SK-N-SH treated with all-trans-retinoic acid at 6 μM for 48 hours (cell line): Measurements from ENCODE around the gene NRXN3.

Experiments used
- ATAC-seq: fragments of 200-7000 bp; cut with Tn5 transposase; 3 replicates; pipeline ENCODE4 v1.9.1; 2020; ENCODE audit warnings: mild to moderate bottlenecking, moderate library complexity
- ARNTL ChIP-seq: fragments of 450-650 bp; formaldehyde crosslinking; IDR thresholded peaks from 2 replicates; pipeline ENCODE4 v1.5.0; 2020; ENCODE audit warnings: low read depth, mild to moderate bottlenecking, moderate library complexity, borderline replicate concordance
- BACH2 ChIP-seq: fragments of 250-450 bp; sonication (Bioruptor Pico); IDR thresholded peaks from 2 replicates; pipeline ENCODE4 v1.9.0; 2021; ENCODE audit warnings: mild to moderate bottlenecking, borderline replicate concordance
- CSDC2 ChIP-seq: fragments of 250-450 bp; sonication (Bioruptor Pico); IDR thresholded peaks from 2 replicates; pipeline ENCODE4 v1.5.0; 2020; ENCODE audit warnings: mild to moderate bottlenecking, moderate library complexity
- CSRNP3 ChIP-seq: fragments of 250-450 bp; sonication (Bioruptor Pico); IDR thresholded peaks from 2 replicates; pipeline ENCODE4 v1.5.1; 2021; ENCODE audit warnings: mild to moderate bottlenecking, moderate library complexity
- ESRRG ChIP-seq: fragments of 250-450 bp; sonication (Bioruptor Pico); IDR thresholded peaks from 2 replicates; pipeline ENCODE4 v1.6.1; 2021; ENCODE audit warnings: mild to moderate bottlenecking
- GLIS3 ChIP-seq: fragments of 250-450 bp; sonication (Bioruptor Pico); IDR thresholded peaks from 2 replicates; pipeline ENCODE4 v1.5.0; 2020; ENCODE audit warnings: mild to moderate bottlenecking, moderate library complexity
- ISL1 ChIP-seq: fragments of 250-450 bp; sonication (Bioruptor Pico); IDR thresholded peaks from 2 replicates; pipeline ENCODE4 v2.1.2; 2022; ENCODE audit warnings: mild to moderate bottlenecking, moderate library complexity
- OSR1 ChIP-seq: fragments of 250-450 bp; sonication (Bioruptor Pico); IDR thresholded peaks from 2 replicates; pipeline ENCODE4 v1.8.0; 2022; ENCODE audit warnings: moderate library complexity, mild to moderate bottlenecking, inconsistent platforms
- PPARA ChIP-seq: fragments of 250-450 bp; sonication (Bioruptor Pico); IDR thresholded peaks from 2 replicates; pipeline ENCODE4 v1.5.0; 2020; ENCODE audit warnings: mild to moderate bottlenecking, borderline replicate concordance
- RARB ChIP-seq: fragments of 250-450 bp; sonication (Bioruptor Pico); IDR thresholded peaks from 2 replicates; pipeline ENCODE4 v1.8.0; 2021; ENCODE audit warnings: mild to moderate bottlenecking, moderate library complexity
- SNAI2 ChIP-seq: fragments of 250-450 bp; sonication (Bioruptor Pico); IDR thresholded peaks from 2 replicates; pipeline ENCODE4 v1.5.0; 2020; ENCODE audit warnings: mild to moderate bottlenecking, moderate library complexity
- TCF4 ChIP-seq: fragments of 250-450 bp; sonication (Bioruptor Pico); IDR thresholded peaks from 2 replicates; pipeline ENCODE4 v1.8.0; 2021; ENCODE audit warnings: mild to moderate bottlenecking, moderate library complexity, borderline replicate concordance
- TOX ChIP-seq: fragments of 250-450 bp; sonication (Bioruptor Pico); IDR thresholded peaks from 2 replicates; pipeline ENCODE4 v1.8.0; 2021; ENCODE audit warnings: mild to moderate bottlenecking, moderate library complexity, borderline replicate concordance
- TSHZ2 ChIP-seq: fragments of 250-450 bp; sonication (Bioruptor Pico); IDR thresholded peaks from 2 replicates; pipeline ENCODE4 v1.5.0; 2020; ENCODE audit warnings: mild to moderate bottlenecking, moderate library complexity
- ZC3H10 ChIP-seq: fragments of 250-450 bp; sonication (Bioruptor Pico); IDR thresholded peaks from 2 replicates; pipeline ENCODE4 v1.5.1; 2021; ENCODE audit warnings: mild to moderate bottlenecking, moderate library complexity
- ZFP3 ChIP-seq: fragments of 250-450 bp; sonication (Bioruptor Pico); IDR thresholded peaks from 2 replicates; pipeline ENCODE4 v1.5.0; 2020; ENCODE audit warnings: mild to moderate bottlenecking, moderate library complexity
- ZFP30 ChIP-seq: fragments of 450-650 bp; formaldehyde crosslinking; IDR thresholded peaks from 2 replicates; pipeline ENCODE4 v1.5.0; 2022; ENCODE audit warnings: mild to moderate bottlenecking, moderate library complexity
- ZNF565 ChIP-seq: fragments of 450-650 bp; formaldehyde crosslinking; conservative IDR thresholded peaks from 2 replicates; pipeline ENCODE4 v1.5.0; 2020; ENCODE audit warnings: low read depth, mild to moderate bottlenecking, moderate library complexity
- ZNF70 ChIP-seq: fragments of 450-650 bp; formaldehyde crosslinking; IDR thresholded peaks from 2 replicates; pipeline ENCODE4 v1.5.0; 2020; ENCODE audit warnings: mild to moderate bottlenecking, moderate library complexity
- ZNF8 ChIP-seq: fragments of 450-650 bp; formaldehyde crosslinking; IDR thresholded peaks from 2 replicates; pipeline ENCODE4 v1.5.0; 2020; ENCODE audit warnings: mild to moderate bottlenecking, moderate library complexity
- TF ChIP-seq, protein P1 (sequence below): fragments of 250-450 bp; sonication (Bioruptor Pico); IDR thresholded peaks from 2 replicates; pipeline ENCODE4 v1.8.0; 2021; ENCODE audit warnings: low read depth, mild to moderate bottlenecking, moderate library complexity, borderline replicate concordance
- TF ChIP-seq, protein P2 (sequence below): fragments of 250-450 bp; sonication (Bioruptor Pico); IDR thresholded peaks from 2 replicates; pipeline ENCODE4 v1.5.1; 2020; ENCODE audit warnings: low read depth, mild to moderate bottlenecking, moderate library complexity
- TF ChIP-seq, protein P3 (sequence below): fragments of 250-450 bp; sonication (Bioruptor Pico); IDR thresholded peaks from 2 replicates; pipeline ENCODE4 v1.8.0; 2020; ENCODE audit warnings: mild to moderate bottlenecking, moderate library complexity, borderline replicate concordance

Gene NRXN3

GRCh38 chr14:78197051-78197450, 26.9 kb downstream of the NRXN3 start:
- ATAC-seq: no peak
- no peak for TF ChIP-seq ZFP3 (CRISPR knock-in tag)
- no peak for TF ChIP-seq ZC3H10 (CRISPR knock-in tag)
- no peak for TF ChIP-seq ISL1 (CRISPR knock-in tag)
- TF ChIP-seq PPARA (CRISPR knock-in tag): no peak
- TF ChIP-seq, protein P1, sequence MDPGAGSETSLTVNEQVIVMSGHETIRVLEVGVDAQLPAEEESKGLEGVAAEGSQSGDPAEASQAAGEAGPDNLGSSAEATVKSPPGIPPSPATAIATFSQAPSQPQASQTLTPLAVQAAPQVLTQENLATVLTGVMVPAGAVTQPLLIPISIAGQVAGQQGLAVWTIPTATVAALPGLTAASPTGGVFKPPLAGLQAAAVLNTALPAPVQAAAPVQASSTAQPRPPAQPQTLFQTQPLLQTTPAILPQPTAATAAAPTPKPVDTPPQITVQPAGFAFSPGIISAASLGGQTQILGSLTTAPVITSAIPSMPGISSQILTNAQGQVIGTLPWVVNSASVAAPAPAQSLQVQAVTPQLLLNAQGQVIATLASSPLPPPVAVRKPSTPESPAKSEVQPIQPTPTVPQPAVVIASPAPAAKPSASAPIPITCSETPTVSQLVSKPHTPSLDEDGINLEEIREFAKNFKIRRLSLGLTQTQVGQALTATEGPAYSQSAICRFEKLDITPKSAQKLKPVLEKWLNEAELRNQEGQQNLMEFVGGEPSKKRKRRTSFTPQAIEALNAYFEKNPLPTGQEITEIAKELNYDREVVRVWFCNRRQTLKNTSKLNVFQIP (CRISPR knock-in tag): no peak
- TF ChIP-seq ZNF565 (CRISPR knock-in tag): no peak
- no peak for TF ChIP-seq ARNTL (CRISPR knock-in tag)
- no peak for TF ChIP-seq ZNF70 (CRISPR knock-in tag)
- no peak for TF ChIP-seq GLIS3
- TF ChIP-seq RARB (CRISPR knock-in tag): no peak
- TF ChIP-seq TOX: no peak
- TF ChIP-seq TSHZ2: no peak
- TF ChIP-seq, protein P2, sequence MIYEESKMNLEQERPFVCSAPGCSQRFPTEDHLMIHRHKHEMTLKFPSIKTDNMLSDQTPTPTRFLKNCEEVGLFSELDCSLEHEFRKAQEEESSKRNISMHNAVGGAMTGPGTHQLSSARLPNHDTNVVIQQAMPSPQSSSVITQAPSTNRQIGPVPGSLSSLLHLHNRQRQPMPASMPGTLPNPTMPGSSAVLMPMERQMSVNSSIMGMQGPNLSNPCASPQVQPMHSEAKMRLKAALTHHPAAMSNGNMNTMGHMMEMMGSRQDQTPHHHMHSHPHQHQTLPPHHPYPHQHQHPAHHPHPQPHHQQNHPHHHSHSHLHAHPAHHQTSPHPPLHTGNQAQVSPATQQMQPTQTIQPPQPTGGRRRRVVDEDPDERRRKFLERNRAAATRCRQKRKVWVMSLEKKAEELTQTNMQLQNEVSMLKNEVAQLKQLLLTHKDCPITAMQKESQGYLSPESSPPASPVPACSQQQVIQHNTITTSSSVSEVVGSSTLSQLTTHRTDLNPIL (CRISPR knock-in tag): no peak
- no peak for TF ChIP-seq TCF4 (CRISPR knock-in tag)
- TF ChIP-seq ZNF8: no peak

- no peak for ATAC-seq
- TF ChIP-seq ISL1 (CRISPR knock-in tag): no peak
- TF ChIP-seq, protein P3, sequence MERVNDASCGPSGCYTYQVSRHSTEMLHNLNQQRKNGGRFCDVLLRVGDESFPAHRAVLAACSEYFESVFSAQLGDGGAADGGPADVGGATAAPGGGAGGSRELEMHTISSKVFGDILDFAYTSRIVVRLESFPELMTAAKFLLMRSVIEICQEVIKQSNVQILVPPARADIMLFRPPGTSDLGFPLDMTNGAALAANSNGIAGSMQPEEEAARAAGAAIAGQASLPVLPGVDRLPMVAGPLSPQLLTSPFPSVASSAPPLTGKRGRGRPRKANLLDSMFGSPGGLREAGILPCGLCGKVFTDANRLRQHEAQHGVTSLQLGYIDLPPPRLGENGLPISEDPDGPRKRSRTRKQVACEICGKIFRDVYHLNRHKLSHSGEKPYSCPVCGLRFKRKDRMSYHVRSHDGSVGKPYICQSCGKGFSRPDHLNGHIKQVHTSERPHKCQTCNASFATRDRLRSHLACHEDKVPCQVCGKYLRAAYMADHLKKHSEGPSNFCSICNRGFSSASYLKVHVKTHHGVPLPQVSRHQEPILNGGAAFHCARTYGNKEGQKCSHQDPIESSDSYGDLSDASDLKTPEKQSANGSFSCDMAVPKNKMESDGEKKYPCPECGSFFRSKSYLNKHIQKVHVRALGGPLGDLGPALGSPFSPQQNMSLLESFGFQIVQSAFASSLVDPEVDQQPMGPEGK (CRISPR knock-in tag): no peak
These were observed 32.0 kb downstream of the NRXN3 start for GRCh38 chr14:78202163-78202562.

DNA sequence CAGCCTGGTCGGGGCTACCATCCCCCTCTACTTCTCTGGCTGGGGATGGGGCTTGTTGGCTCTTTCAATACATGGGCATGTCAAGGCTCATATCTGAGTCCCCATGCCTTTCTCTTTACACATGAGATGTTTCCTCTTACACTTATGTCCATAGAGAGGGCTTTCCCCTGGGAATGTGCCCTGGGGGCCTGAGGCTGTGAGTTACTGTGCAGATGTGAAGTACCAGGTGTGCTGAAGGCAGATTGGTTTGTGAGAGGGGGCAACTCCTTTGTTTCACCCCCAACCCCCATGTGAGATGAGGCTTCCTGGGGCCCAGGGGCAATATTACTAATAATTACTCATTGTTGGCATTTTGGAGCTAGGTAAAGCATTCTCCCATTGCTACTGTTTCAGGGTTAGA, 32.8 kb downstream of the NRXN3 start:
- TF ChIP-seq, protein P3 (CRISPR knock-in tag): no peak
- TF ChIP-seq ESRRG (CRISPR knock-in tag): no peak
- no peak for TF ChIP-seq ZFP30 (CRISPR knock-in tag)
- TF ChIP-seq CSRNP3 (CRISPR knock-in tag): no peak
- TF ChIP-seq TCF4 (CRISPR knock-in tag): no peak
- no peak for TF ChIP-seq BACH2
- TF ChIP-seq, protein P2 (CRISPR knock-in tag): no peak
- TF ChIP-seq OSR1 (CRISPR knock-in tag): no peak
- TF ChIP-seq ZFP3 (CRISPR knock-in tag): no peak
- TF ChIP-seq ZC3H10 (CRISPR knock-in tag): no peak
- no peak for TF ChIP-seq PPARA (CRISPR knock-in tag)
- TF ChIP-seq SNAI2 (CRISPR knock-in tag): no peak
- TF ChIP-seq CSDC2: no peak
- TF ChIP-seq ARNTL (CRISPR knock-in tag): no peak
- TF ChIP-seq, protein P1 (CRISPR knock-in tag): no peak
- no peak for TF ChIP-seq ZNF8
- TF ChIP-seq GLIS3: no peak
- no peak for ATAC-seq
